HG02678 (cell line): ENCODE measurements around the gene NAPB.

ENCODE experiments used
- ATAC-seq: cut with Tn5 transposase; IDR thresholded peaks from one replicate; pipeline ENCODE4 v1.9.1; 2021; ENCODE audit warnings: mild to moderate bottlenecking, moderate library complexity; ENCODE audit not compliant: unreplicated experiment

Gene NAPB

DNA sequence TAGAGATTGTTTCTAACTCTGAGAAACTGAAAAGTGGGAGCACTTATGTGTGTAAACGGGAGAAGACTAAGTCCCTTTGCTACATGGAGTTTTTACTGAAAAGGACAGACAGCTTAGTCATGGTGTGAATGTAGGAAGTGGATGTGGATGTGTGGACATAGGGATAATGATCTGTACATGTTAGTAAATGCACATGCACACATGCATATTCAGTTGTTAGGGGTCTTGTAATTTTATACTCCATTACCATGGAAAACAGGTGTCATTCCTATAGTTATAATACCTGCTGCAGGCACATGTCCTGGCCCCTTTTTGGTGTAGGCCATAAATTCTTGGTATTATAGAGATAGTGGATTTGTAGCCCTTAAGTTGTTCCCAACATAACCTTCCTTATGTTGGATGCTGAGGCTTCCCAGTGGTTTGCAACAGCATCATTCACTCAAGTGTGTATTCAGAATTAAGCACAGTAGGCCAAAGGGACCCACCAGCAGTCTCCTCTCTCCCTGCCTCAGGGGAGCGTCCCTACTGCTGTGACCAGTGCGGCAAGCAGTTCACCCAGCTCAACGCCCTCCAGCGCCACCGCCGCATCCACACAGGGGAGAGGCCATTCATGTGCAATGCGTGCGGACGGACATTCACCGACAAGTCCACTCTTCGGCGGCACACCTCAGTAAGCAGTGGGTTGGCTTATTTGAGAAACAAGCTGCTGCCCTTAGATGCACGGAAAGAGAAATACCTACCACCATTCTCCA is 52.0 kb downstream of the NAPB start:
- no peak for ATAC-seq

DNA sequence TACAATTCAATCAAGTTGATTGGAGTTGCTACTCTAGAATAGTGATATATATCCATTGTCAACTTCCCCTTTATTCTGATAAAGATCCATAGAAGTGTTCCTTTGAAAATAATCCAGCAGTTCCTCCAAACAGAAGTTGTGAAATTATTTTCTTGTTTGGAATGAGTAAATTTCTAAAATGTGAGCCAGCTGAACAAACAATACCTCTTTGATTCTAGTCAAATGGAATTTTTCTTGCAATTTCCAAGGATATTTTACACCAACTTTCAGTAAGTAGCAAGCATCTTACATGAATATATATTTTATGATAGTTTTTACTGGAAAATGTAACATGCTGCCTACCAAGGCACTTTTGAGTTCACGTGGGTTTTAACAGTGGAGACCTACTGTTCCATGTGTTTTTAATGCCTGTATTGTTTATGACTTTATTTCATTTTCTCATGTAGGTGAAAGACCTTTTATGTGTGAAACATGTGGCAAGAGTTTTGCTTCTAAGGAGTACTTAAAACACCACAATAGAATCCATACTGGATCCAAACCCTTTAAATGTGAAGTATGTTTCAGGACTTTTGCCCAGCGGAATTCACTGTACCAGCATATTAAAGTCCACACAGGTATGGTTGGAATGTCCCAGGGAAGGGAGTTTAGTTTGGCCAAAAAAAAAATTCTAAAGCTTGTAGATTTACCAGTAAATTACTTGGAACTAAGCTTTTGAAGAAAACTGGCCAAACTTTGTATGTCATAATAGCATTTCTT is 52.8 kb downstream of the NAPB start:
- no peak for ATAC-seq

DNA sequence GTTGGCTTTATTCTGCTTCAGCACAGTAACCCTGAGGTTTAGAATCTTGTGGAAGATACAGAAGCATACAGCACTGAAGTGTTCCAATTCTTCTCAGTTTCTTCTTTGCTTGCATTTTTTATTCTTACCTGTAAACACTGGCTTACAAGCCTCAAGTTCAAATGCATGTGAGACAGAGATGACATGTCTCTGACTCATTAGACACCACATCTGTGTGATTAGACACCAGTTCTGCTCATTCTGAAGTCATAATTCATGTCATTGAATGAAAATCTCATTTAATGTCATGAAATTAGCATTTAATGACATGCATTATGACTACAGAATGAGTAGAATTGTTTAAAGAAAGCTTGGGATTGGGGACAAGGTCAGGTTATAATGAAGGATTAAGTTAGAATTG is 53.5 kb downstream of the NAPB start:
- no peak for ATAC-seq

DNA sequence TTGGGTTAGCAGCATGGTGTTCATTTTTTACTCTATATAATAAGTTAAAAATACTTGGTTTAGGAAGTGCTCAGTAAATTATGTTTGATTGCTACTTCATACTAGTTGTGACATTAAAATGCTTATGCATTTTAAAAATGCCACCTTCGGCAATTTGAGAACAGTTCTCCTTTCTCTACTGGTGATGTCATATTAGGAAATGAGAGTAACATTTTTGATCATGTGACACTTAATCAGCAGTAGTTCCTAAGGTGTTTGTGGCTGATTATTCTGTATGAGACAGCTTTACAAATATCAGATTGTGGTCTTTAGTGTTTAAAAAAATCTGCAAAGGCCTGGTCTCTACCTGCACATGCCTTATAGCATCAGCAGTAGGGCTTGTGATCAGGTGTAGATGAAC is 54.9 kb downstream of the NAPB start:
- no peak for ATAC-seq

DNA sequence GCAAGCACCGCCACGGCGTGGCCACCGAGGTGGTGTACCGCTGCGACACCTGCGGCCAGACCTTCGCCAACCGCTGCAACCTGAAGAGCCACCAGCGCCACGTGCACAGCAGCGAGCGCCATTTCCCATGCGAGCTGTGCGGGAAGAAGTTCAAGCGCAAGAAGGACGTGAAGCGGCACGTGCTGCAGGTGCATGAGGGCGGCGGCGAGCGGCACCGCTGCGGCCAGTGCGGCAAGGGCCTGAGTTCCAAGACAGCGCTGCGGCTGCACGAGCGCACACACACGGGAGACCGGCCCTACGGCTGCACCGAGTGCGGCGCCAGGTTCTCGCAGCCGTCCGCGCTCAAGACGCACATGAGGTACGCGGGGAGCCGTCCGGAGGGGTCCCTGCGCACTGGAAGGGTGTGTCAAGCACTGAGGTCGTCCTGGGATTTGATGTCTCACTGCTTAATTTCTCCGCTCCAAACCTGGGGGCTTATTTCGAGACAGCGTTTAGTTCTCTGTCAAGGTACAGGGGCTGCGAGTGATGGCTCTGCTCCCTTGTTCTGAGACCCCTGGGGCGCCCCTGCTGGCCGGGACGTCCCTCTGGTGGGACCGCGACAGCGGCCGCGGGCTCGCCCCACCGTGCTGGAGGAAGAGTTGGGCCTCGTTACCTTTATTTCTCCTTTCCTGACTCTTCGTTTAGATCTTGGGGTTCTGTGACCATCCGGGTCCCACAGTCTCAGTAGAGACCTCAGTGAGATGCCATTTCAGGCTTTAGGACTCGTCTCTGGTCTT is 55.7 kb downstream of the NAPB start:
- no peak for ATAC-seq

DNA sequence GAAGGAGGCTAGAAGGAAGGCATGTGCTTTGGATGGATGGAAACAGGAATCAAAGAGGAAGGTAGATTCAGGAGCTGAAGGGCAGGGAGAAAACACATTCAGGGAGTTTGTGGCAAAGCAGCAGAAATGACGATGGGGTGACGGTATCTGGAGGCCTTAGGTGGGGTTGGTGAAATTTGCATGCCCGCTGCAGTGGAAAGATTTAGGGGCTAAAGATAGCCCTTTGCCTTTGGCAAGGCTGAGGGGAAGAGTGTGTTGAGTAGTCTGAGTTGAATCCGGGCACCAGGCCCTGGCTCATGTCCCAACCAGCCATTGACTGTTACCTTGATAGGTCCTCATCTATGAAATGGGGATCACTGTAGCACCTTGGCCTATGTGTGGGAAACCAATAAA is 58.0 kb downstream of the NAPB start:
- no peak for ATAC-seq

DNA sequence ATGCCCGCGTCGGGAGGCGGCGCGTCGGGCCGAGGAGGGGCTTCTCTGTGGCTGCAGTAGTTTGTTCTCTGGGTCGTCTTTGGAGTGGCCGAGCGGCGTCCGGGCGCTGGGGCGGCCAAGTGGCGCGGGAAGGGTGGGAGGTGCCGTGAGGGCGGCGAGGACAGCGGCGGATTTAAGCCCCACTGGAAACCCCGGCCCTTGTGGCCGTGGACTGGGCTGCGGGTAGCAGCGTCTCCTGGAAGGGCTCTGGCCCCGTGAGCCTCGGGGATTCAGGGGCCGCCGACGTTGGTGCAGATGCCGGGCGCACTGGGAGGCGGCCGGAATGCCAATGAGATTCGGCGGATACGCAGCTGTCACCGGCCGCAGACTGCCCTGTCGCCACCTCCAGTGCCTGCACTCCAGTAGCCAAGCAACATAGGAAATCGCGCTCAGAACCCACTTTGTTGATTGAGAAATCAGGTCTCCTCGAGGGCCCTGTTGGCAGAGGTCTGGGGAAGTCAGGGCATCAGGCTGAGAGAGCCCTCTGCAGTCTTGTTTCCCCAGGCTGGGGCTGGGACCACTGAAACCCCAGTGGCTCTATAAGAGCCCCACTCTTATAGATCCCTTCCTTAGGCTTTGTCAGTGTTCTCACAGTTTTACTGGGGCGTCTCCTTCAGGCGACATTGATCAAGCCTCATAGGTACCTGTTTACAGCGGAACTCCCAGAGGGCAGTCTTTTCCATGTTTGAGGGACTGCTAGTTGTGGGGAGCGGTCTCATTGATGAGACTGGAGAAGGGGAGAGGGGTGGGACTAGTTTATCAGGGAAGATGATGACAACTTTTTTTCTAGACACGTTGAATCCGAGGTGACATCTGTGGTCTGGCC is 58.7 kb downstream of the NAPB start:
- peak; percentile 17 for ATAC-seq

DNA sequence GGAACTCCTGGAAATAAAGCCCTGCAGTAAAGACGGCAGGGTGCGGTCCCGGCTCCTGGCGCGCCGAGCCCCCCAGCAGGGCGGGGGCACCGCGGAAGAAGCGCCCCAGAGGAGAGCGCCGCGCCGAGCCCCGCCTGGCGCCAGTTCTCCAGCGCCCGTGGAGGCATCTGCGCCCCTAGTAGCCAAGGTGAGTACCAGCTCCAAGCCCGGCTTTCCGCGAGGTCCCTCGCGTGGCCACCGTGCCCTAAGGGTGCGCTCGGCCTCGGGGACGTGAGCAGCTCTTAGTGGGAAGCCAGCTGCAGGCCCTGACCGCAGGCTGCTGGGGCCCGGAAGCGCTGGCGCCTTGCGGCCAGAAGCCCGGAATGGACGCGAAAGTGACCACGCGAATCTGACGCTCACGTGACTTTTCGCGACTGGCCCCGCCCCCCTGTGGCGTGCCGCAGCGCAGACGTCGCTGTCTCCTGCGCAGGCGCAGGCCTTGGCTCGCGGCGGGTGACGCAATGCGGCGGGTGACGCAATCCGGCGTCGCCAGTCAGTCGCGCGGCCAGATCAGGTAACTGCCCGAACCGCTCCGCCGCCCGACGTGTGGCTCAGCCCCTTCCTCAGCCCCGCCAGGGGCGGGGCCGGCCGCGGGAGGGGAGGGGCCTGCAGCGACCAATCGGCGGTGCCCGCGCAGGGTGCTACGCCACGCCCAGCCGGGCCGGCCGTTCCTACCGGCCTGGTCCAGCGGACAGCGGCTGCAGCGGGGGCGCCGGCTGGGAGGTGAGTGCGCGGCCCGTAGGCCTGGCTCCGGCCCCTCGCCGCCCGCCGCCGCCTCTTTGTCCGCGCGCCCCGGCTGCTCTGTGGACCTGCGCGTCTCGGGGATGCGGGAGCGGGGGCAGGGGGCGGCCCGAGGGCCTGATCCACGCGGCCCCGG is 59.6 kb downstream of the NAPB start, which contains the start of gene GZF1:
GZF1 (plus strand) TSS at position 707 of the 916 bp plus-strand sequence. CDS start 2,202 bp downstream, outside the sequence.
- ATAC-seq, result peak; percentile 65

DNA sequence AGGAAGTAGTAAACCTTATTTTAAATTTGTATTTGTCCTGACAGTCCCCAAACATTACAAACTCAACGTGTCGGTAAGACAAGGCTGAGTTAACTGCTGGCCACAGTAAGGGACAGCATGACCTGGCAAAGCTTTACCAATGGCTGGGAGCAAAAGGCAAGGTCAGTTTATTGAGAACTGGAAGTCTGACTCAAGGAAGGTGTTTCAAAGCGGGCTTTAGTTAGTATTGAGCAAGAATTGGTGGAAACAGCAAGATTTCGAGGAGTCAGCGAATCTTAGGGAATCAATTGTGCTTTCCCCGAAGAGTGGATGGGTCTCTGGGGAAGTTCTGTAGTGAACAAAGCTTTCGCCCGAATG is 60.2 kb downstream of the NAPB start:
- no peak for ATAC-seq

DNA sequence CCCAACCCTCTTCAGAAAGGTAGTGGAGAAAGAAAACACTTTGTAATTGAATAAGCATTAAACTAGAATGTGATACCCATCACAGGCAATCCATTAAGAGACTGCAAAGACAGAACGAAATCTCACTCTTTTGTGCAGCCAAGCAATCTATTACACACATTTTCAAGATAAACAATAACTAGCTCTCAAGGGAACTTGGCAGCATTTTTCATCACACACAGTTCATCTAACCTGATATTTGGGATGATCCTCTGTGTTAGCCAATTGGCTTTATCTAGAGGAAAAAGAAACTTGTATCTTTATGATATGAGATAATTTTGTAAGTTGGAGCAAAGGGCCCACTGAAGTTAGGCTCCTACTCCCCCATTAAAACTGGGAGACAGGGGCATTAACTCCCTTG is 60.8 kb downstream of the NAPB start:
- ATAC-seq, result no peak

DNA sequence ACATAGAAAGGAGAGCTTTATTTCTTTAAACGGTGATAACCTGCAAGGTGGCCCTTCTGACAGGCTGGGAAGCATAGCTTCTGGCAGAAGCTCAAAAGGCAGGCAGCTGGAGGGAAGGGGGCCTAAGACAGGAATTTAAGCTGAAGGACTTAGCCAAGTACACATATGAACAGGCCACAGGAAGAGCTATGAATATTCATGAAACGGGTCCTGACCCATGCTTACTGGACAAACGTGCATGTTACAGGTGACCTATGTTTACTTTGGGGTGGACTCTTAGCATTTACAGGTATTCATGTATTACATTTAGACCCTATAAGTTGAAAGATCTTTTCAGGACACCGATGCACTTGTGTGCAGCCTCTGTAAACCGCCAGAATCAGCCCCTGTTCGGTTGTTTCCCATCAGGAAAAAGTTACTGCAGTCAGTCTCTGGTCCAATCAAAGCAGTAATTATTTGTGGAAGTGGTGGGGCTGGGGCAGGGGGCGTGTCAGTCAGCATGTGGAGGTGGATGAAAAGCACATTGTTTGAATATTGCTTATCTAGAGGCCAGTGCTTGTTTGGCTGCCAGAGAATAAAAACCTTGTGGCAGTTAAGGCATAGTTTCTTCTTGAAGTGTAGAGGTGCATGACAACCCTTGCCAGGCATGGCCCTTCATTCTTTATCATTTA is 62.2 kb downstream of the NAPB start:
- no peak for ATAC-seq

DNA sequence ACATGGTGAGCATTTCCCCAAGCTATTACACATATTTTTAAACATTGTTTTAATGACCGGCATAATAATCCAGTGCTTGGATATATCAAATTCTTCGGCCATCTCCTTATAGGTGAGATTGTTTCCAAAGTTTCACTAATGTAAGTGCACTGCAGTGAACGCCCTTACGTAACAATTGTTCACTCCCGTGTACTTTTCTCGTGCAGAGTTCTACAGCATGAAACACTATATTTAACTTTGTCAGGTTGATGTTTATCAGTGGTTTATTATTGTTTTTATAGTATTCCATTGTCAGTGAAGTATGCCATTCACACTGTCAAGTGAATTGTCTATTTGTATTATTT is 62.8 kb downstream of the NAPB start:
- ATAC-seq, result no peak

DNA sequence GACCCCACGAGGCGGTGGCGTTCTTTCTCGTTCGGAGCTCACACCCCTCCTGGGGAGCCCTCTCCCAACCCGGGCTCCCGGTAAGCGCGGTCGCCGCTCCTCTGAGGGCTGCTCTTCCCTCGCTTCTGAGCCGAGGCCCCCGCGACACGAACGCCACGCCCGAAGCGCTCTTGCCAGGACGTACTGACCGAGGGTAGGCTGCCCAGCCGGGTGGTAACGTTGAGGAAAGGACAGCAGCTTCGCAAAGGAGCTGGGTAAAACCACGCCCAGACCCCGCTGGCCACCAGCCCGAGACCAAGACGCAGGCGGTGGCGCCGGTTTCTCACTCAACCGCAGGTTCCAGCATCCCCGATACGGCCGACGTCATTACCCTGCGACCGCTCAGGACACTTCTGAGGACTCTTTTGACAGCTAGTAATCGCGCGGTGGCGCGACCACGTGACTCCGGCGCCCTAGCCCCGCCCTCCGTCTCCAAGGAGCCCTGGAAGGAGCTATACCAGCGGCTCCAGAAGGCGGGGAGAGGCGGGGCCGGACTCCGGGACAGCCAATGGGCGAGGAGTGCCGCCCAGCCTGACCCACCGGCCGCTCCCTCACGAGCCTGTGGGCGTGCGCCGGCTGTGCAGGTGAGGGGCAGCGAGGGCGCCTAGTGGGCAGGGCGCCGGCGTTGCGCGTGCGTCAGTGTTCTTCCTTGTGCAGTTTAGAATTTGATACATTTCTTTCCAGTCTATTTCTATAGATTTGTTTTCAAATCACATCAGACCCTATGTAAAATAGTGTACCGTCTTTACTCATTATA is 63.3 kb downstream of the NAPB start:
- peak; percentile 71 for ATAC-seq

DNA sequence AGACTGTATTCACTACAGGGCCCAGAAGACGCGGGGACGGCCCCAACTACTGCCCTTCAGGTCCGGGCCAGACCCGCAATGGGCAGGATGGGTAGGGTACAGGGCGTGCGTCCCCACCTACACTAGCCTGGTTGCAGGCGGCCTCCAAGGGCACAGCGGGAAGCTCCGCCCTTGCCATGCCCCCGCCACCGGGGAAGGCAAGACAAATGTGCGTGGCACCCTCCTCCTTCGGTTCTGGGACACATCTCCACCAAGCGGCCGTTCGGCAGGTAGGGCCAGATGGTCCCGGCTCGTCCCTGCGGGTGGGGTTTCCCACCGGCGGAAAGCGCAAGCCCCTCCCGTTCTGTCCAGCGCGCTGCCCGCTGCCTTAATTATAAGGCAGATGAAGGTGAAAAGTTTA is 65.1 kb downstream of the NAPB start:
- ATAC-seq, result no peak

DNA sequence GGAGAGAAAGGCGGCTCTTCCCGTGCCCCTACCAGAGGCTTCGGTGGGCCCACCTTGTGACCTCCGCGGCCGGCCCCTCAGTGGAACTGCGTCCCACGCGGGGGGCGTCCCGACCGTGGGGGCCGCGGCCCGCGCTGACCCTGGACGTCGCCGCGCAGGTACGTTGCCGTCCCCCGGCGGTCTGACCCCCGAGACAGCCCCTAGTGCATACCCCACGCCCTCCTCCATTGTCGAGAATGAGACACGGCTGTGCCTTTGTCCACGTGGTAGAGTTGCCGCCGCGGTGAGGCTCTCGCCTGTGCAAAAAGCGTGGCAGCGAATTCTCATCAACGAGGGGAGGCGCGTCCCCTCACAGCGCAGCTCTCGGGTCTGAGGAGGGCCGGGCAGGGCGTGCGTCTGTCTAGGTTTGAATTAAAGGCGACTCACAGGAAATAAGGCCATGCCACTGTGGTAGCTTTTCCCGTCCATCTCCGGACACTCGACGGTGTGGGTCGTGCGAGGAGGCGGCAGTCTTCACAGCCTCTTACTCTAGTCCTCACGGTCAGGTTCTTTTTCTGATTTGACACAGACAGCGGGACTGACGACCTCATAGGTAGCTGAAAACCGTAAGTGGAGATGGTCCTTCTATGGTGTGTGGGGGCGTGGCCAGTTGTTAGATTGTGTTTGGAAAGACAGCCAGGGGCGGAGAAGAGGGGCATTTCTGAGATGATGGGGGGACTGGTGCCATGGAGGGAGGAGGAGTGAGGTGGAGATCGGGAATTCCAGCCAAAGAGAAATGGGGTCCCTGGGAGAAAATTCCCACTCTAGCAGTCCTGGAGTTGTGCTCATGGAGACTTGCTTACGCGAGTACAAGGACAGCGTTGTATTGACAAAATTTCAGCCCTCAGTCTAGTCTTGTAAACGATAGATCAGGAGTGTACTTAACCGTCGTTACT is 70.1 kb downstream of the NAPB start:
- ATAC-seq, result peak; percentile 27

DNA sequence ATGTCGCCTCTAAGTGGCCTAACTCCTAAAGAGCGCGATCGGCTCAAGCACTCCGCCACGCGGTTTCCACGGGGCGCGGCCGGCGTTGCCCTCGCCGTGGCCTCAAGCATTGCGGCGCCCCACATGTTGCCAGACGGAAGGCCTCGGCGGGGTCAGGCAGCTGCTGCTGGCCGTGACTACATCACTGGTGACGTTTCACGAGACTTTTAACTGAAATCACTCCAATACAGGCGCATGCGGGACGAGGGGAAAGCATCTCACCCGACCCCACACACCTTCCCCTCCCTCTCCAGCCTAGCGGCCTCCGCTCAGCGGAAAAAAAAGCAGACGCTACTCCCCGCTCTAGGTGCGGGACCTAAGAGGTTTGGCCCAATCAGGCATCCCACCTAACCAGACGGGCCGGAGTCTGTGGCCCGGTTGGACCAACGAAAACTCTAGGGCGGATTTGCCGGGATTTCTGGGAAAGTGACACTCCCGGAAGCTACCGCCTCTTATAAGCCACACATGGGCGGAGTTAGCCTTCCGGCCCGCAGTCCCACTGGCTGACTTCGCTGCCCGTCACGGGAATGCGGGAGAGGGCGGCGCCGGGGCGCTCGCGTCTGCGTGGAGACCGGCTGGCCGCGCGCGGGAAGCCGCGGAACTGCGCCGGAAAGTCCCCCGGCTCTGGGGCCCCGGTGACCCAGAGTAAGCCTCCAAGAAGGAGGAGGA is 70.9 kb downstream of the NAPB start, which contains the start of gene NXT1:
NXT1 (plus strand) TSS at position 596 of the 708 bp plus-strand sequence. CDS start 3,251 bp downstream, outside the sequence.
- ATAC-seq, result peak; percentile 85
